UCSD-AML1 (cell line): ENCODE data around the gene CHCHD5.

Source experiments
- DNase-seq: peaks from one replicate; lab custom pipeline; 2025; ENCODE audit not compliant: unreplicated experiment; lab: John Stamatoyannopoulos, UW

Gene CHCHD5

GRCh38 chr2:112623913-112624777 lies 39.7 kb downstream of the CHCHD5 start:
- DNase-seq, result peak; percentile 55

DNA sequence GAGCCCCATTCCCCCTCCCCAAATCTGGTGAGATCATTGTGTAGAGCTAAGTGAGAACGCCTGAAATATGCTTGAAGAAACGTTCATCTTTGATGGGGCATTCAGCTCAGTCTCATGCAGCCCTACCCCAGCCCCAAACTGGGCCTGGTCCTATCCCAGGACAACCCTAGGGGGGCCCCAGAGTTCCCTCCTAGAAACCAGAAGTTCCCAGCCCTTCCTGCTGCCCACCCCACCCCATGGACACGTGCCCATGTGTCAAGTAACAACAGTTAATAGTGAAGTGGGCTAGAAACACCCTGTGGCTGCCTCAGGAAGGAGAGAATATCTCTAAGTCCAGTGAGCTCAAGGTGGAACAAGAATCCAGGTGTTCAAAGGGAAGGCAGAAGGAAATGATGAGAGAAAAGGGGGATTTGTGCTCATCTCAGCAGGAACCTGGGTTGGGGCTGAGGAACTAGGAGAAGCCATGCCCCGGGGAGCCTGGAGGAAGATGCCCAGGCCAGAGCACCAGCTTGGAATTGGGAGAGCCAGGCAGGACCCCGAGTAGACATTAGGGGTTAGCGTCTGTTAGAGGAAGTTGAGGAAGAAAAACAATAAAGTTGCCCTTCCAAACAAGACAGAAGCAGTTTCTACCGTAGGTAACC lies 41.2 kb downstream of the CHCHD5 start:
- no peak for DNase-seq

- peak; percentile 74 for DNase-seq
Observed at GRCh38 chr2:112626604-112627059, 42.2 kb downstream of the CHCHD5 start.

GRCh38 chr2:112627060-112628040 lies 42.9 kb downstream of the CHCHD5 start:
- peak; percentile 77 for DNase-seq

- no peak for DNase-seq
Observed at GRCh38 chr2:112629224-112629623, 44.8 kb downstream of the CHCHD5 start.

GRCh38 chr2:112629823-112630222 lies 45.4 kb downstream of the CHCHD5 start:
- DNase-seq, result no peak

GRCh38 chr2:112630268-112630667 lies 45.9 kb downstream of the CHCHD5 start:
- DNase-seq, result no peak

- no peak for DNase-seq
Observed at GRCh38 chr2:112633708-112634107, 49.3 kb downstream of the CHCHD5 start.

DNA sequence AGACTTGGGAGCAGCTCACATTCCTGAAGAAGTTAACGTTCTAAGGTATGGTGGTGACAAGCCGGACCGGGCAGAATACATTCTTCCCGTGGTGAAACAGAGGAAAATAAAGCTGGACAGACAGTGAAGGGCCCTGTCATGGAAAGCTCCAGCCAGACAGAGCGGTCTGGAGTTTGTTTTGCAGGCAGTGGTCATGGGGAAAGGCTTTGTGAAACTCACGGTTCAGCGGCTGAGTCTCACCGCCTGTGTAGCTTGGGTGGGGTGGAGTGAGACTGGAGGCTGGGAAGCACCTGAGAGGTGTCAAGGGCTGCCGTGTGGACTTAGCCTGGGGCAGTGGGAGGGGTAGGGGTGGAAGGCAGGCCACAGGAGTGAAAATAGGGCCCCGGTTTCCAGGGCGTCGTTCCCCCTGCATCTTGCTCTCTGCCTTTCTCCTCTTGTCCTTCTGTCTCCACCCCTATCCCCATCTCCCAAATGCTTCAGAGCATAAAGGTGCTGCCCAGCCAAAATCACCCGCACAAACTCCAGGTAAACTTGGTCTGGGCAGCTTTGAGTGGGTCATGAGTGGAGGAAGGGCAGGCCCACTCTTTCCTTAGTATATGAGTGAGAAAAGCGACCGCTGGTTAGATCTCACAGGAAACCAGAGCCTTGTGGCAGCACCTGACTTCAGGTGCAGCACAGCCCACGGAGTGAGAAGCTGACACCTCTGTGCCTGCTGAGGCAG lies 49.9 kb downstream of the CHCHD5 start:
- no peak for DNase-seq

DNA sequence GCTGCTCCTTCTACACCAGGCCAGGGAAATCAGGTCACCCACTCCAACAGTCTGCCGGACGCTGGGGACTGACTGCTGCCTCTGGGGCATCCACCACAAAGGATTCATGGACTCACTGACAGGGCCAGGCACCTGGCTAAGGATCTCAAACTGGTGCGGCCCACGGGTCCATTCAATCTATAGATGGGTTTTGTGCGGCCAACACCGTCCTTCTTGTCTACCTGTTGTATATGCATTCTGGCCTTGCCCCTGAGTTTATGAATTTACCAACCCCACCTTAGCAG lies 50.4 kb downstream of the CHCHD5 start:
- no peak for DNase-seq

- DNase-seq, result no peak
Observed at GRCh38 chr2:112636605-112637288, 52.3 kb downstream of the CHCHD5 start.

DNA sequence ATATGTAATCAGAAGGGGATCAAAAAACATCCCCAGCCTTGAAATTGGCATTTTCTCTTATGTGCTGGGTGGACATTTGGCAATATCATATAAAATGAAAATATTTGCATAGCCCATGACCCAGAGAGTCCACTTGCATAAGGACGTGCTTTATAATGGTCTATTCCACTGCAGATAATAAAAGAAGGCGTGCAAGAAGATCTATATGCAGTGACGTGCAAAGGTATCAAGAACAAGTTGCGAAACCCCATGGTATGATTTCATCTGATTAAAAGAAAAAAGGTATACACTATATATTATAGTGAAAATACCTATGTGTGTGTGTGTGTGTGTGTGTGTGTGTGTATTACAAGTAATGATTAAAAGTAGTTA lies 52.9 kb downstream of the CHCHD5 start:
- DNase-seq, result no peak
